ENCODE data around the gene ZC3H15.

DNA sequence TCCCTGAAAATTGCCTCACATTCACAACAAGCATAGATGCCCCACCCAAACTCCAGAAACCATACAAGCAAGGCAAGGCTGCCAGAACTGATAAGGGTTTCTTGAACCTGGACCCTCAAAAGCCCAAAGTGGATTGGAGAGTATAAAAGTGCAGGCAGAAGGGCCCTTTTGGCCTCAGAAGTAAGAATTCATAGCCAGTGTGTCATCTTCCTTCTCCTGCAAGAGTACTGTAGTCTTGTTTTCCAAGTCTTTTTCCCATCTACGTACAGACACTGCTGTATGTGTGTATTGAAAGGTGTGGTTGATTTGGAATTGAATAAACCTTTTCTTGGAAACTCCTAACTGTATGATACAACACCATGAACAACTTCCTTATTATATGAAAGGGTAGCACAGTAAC, 46.8 kb downstream of the ZC3H15 start:
- TF ChIP-seq CTCF (IDR thresholded peaks at IDR 0.05; ENCODE audit: low read depth, low read length) (no peak), POLR2A (IDR thresholded peaks at IDR 0.05; ENCODE audit: extremely low read depth, insufficient read length) (no peak)
- TF ChIP-seq, protein P1, sequence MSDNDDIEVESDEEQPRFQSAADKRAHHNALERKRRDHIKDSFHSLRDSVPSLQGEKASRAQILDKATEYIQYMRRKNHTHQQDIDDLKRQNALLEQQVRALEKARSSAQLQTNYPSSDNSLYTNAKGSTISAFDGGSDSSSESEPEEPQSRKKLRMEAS (IDR thresholded peaks at IDR 0.05; ENCODE audit: low read depth, low read length): no peak

Data from NB4 (cell line).